Placental epithelial cell (primary cell): ENCODE data around the gene ACYP2. TPM values are rescaled to one million over a fixed set of nuclear protein-coding genes. Genes with fewer than 3 reads are reported as not detected.

Source experiments
- small RNA-seq: library from RNA; depleted of rRNA; stranded (forward); fragments of <200 nt; gene quantifications from one replicate; pipeline ENCODE3, GENCODE V24; 2012
- total RNA-seq: library from RNA; depleted of rRNA; stranded (reverse); fragments of >200 nt; gene quantifications from 2 replicates; pipeline ENCODE4 v1.2.3, GENCODE V29; 2012

The ACYP2 gene
- 10.8 and 19.6 TPM in 2 replicates for total RNA-seq

DNA sequence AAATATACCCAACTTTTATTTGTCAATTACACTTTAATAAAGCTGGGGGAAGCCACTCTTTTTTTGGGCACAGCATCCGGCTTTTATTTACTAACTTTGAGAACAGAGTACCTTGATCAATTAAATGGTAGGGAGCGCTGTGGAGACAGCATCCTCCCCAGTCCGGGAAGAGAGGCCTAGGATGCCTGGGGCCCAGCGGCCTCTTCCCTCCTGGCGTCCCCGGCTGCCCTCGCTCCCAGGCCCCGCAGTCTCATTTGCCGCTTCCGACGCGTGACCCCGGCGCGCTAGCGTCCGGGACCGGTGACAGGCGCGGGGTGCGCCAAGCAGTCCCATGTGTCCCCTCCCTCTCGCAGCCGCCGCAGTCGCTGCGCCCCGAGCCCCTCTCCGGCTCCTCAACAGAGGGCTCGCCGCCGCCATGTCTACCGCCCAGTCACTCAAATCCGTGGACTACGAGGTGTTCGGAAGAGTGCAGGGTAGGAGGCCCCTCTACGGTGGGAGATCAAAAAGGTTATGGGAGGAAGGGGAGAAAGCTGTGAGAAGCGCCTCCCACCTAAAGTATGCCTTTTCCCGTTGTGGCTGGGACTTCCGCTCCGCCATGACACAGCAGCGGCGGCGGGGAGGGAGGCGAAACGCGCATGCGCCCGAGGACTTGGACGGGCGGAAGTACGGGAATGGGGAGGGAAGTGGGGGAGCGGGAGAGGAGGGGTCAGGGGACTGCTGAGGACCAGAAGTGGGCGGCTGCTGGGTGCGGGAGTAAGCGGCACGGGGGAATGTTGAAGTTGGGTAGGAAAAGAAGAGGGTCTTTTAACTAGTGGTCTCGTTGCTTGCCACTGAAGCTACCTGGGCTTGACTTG is at the start of gene ACYP2:
TSS of gene ACYP2 (plus strand) at position 332 of the 854 bp plus-strand sequence.

DNA sequence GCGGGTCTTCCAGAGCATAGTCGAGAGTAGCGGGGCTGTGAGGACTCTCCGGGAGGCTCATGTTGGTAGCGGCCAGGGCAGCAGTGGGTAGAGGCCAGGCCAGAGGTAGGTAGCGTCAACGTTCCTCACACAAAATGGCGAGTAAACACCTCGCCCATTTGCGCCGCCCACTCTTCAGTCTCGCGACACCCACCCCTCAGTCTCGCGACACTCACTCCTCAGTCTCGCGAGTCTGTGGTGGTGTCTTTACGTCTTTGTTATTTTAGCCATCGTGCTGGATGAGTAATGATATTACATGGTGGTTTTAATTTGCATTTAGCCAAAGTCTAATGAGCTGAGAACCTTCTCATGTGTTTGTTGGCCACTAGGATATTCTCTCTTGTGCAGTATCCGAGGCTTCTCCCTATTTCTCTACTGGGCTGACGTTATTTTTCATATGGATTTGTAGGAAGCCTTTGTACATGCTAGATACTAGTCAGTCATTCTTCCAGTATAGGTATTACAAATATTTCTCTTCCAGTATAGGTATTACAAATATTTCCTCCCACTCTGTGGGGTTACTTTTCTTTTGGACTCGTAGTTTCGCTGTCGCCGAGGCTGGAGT is 140.8 kb downstream of the ACYP2 start, which contains the start of gene TSPYL6:
TSS of gene TSPYL6 (minus strand) at position 139 of the 604 bp plus-strand sequence. CDS start at position 61, 78 bp downstream.

Small RNA genes lying within 50 kb of the gene (small RNA-seq; reads per million reads assigned to genes)
- not detected for gene RNU7-172P

Other genes with a start within 250 kb of the ACYP2 start
- gene PSME4, start 144.6 kb upstream of the ACYP2 start, total RNA-seq: 28.7 and 46.5 TPM in 2 replicates
- not detected in 2 replicates for gene TSPYL6, start 140.6 kb downstream of the ACYP2 start, total RNA-seq